ENCODE measurements around the gene PTPN22.

PTPN22 gene

DNA sequence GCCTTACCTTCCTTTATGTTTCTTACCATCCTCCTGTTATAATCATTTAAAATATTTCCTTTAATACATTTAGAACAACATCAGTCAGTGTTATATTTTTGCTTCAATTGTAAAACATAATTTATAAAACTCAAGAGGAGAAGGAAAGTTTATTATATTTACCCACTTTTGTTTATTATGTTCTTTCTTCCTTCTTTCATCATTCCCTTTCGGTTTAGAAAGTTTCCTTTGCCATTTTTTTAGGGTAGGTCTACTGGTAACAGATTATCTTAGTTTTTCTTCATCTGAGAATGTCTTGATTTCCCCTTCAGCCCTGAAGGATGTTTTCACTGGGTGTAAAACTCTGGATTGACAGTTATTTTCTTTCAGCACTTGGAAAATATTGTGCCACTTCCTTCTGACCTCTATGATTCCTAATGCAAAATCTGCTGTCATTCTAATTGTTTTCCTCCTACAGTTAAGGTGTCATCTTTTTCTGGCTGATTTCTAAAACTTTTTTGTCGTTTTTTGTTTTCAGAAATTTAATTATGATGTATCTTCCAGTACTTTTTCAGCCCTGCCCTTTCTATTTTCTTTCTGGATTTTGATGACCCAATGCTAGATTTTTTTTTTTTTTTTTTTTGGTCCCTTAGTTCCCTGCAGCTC lies 25.0 kb downstream of the PTPN22 start:
- DNase-seq, result no peak

GRCh38 chr1:113836534-113836933 lies 35.0 kb downstream of the PTPN22 start:
- no peak for DNase-seq

GRCh38 chr1:113835686-113836290 lies 35.7 kb downstream of the PTPN22 start:
- DNase-seq, result peak; percentile 37

- no peak for DNase-seq
Measured at GRCh38 chr1:113834716-113835115, 36.8 kb downstream of the PTPN22 start.

GRCh38 chr1:113830039-113830438 lies 41.5 kb downstream of the PTPN22 start:
- no peak for DNase-seq

- DNase-seq, result no peak
Measured at GRCh38 chr1:113821916-113822315, 49.6 kb downstream of the PTPN22 start.

DNA sequence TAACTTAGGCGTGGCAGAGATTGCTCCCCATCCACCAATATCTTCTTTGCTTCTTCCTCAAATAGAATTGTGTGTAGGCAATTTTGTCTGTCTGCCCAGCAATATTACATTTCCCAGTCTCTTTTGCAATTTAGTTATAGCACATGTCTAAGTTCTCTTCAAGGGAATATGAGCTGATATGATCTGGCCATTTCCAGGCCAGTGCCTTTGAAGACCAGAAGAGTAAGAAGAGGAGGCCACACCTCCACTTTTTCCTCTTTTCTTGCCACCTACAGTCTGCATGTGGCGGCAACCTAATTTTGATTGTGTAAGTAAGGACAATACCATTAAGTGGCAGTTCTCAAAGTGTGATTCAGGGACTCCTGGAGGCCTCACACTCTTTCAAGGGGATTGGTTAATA lies 52.9 kb downstream of the PTPN22 start:
- no peak for DNase-seq

GRCh38 chr1:113813218-113813617 lies 58.3 kb downstream of the PTPN22 start:
- no peak for DNase-seq

- DNase-seq, result no peak
Measured at GRCh38 chr1:113812661-113813135, 58.8 kb downstream of the PTPN22 start.

- DNase-seq, result peak; percentile 97
Measured at GRCh38 chr1:113811888-113812660, 59.4 kb downstream of the PTPN22 start, which contains the start of gene RSBN1. Gene RSBN1 (minus strand): TSS chr1:113812476. CDS start chr1:113812412, 64 bp downstream.

- peak; percentile 31 for DNase-seq
Measured at GRCh38 chr1:113811156-113811887, 60.2 kb downstream of the PTPN22 start.

DNA sequence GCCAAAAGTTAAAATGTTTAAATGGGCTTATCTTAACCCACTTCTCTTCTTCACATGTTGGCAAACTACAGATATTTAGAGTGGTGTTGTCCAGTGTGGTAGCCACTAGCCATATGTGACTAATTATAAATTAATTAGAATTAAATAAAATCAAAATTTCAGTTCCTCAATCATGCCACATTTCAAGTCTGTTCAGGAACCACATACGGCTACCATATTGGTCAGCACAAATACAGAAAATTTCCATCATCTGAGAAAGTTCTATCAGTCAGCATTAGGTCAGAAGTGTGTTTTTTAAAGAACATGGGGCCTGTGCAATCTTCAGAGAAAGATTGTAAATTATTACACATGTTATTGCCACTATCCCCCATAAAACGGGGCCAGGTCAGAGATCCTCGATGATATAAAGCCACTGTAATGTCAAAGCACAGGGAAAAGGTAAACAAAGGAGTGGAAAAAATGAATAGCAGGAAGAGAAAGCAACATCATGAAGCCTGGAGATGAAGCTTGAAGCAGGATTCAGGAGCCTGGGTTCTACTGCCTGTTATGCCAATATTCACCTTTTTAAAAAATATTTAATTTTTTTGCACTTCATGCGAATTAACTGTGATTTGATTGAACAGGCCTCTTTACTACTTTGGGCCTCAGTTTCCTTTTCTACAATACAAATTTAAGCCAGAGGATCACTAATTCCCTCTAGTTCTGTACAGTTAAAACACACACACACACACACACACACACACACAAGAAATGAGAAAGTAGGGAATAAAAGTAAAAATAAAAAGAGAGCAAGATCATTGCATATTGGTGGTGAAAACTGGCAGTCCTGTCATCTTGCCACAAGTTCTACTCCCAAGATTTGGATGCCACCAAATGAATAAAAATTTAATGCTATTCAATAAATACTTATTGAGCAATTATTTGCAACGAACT lies 61.6 kb downstream of the PTPN22 start:
- DNase-seq, result peak; percentile 3

DNA sequence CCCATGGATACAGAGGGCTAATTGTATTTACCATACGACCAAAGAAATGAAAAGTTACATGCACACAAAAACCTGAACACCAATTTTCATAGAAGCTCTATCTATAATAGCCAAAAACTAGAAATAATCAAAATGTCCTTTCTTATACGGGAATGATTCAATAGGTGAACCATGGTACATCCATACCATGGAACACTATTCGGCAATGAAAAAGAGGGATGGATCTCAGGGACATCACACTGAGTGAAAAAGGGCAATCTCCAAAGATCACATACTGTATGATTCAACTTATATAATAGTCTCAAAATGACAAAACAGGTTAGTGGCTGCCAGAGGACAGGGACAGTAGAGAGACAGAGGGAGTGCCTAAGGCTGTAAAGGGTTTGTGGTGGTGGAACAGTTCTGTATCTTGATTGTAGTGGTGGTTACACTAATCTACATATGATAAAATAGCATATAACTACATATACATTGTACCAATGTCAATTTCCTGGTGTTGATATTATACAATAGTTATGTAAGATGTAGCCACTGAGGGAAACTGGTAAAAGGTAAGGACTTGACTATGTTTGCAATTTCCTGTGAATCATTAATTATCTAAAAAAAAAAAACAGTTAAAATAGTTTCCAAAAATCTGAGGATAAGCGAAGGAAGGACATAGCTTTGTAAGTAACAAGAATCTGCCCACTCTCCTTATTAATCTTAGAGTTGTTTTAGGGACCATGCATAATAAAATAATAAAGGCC lies 62.9 kb downstream of the PTPN22 start:
- no peak for DNase-seq

GRCh38 chr1:113805639-113806038 lies 65.9 kb downstream of the PTPN22 start:
- DNase-seq, result no peak

DNA sequence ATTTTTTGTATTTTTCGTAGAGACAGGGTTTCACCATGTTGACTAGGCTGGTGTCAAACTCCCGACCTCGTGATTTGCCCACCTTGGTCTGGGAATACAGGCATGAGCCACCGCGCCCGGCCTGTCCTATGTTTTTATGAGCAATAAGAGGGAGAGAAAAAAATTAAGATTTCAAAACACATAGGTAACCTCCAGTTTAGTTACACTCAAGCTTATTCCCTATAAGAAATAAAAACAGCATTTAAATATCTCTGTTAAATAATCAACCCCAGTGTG lies 66.3 kb downstream of the PTPN22 start:
- no peak for DNase-seq

GRCh38 chr1:113804421-113805255 lies 66.9 kb downstream of the PTPN22 start:
- DNase-seq, result no peak

GRCh38 chr1:113802367-113803007 lies 69.0 kb downstream of the PTPN22 start:
- no peak for DNase-seq

GRCh38 chr1:113800487-113800886 lies 71.0 kb downstream of the PTPN22 start:
- no peak for DNase-seq

DNA sequence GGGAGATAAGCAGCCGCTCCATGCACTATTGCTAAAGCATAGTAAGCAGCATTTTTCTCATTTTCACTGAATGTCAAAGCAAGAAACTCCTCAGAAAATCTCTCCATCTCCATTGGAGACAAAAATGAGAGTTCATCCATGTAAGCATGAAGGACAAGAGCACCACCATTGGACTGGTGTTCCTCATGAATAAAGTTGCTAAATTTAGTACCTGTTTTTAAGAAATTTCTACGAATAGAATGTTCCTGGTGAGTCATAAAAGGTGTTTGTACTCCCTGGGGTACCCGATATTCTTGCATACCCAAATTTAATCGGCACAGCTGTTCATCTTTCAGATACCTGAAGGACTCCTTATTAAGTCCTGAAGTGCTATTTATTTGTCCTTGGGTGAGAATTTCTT lies 74.0 kb downstream of the PTPN22 start:
- no peak for DNase-seq
